ENCODE data around the gene DBN1. TPM values are rescaled to one million over a fixed set of nuclear protein-coding genes. Genes with fewer than 3 reads are reported as not detected.

The DBN1 gene
- total RNA-seq, 4 donors from 2014 or later = 61.4 to 98.8 (median 68.0) TPM

GRCh38 chr5:177483042-177483441, 9.6 kb upstream of the DBN1 start:
- no peaks in the 10 kb centered on the region for H3K27me3 ChIP-seq
- intact Hi-C loops (cut with DNase I) = no loop called here
- H3K27ac ChIP-seq = no peak overlapping the region
- peaks cover 19 to 20% of the 10 kb centered on the region in 2 donors for H3K4me1 ChIP-seq
- H3K36me3 ChIP-seq = peaks cover 8 to 12% of the 10 kb centered on the region in 2 donors
- H3K4me3 ChIP-seq (replicated peaks in 1 of 3) = no peak overlapping the region
- DNase-seq = no peak
- no peaks in the 10 kb centered on the region for H3K9me3 ChIP-seq
- 95 to 97% methylated on average over 9 of the region's 9 CpGs for WGBS, 2 donors
- TF ChIP-seq CTCF (IDR thresholded peaks at IDR 0.05) = no peak
- no peak for TF ChIP-seq POLR2A (IDR thresholded peaks at IDR 0.05)

GRCh38 chr5:177482359-177482795, 8.9 kb upstream of the DBN1 start:
- H3K36me3 ChIP-seq = peaks cover 3 to 5% of the 10 kb centered on the region in 2 donors

GRCh38 chr5:177479774-177480173, 6.3 kb upstream of the DBN1 start:
- Histone ChIP-seq H3K27ac (peak overlapping the region; percentile 59 to 76 (median 68)), H3K27me3 (no peaks in the 10 kb centered on the region), H3K4me1 (peaks cover 20 to 35% of the 10 kb centered on the region in 2 donors), H3K9me3 (no peaks in the 10 kb centered on the region), H3K36me3 (no peaks in the 10 kb centered on the region), H3K4me3 (replicated peaks in 1 of 3) (no peak overlapping the region)
- TF ChIP-seq CTCF (IDR thresholded peaks at IDR 0.05) (no peak), POLR2A (IDR thresholded peaks at IDR 0.05) (no peak)
- WGBS, 2 donors = 52 to 59% methylated on average over 14 of the region's 14 CpGs
- DNase-seq = peak in 1 of 2 donors; percentile 20
- intact Hi-C loops (cut with DNase I) = no loop called here

More at GRCh38 chr5:177482359-177482795, 8.9 kb upstream of the DBN1 start:
- no peak for TF ChIP-seq POLR2A (IDR thresholded peaks at IDR 0.05)
- TF ChIP-seq CTCF (IDR thresholded peaks at IDR 0.05) = no peak
- no peak for DNase-seq
- intact Hi-C loops (cut with DNase I) = no loop called here
- Histone ChIP-seq H3K4me1 (peaks cover 20 to 25% of the 10 kb centered on the region in 2 donors), H3K9me3 (no peaks in the 10 kb centered on the region), H3K27ac (no peak overlapping the region), H3K4me3 (replicated peaks in 1 of 3) (no peak overlapping the region), H3K27me3 (no peaks in the 10 kb centered on the region)
- 92 to 94% methylated on average over 10 of the region's 10 CpGs for WGBS, 2 donors

GRCh38 chr5:177478711-177479646, 5.5 kb upstream of the DBN1 start:
- Histone ChIP-seq H3K36me3 (no peaks in the 10 kb centered on the region), H3K27me3 (no peaks in the 10 kb centered on the region), H3K27ac (peak overlapping the region; percentile 59 to 76 (median 68)), H3K4me1 (peaks cover 20 to 35% of the 10 kb centered on the region in 2 donors), H3K4me3 (replicated peaks in 1 of 3) (no peak overlapping the region), H3K9me3 (no peaks in the 10 kb centered on the region)
- TF ChIP-seq CTCF (IDR thresholded peaks at IDR 0.05) = no peak
- TF ChIP-seq POLR2A (IDR thresholded peaks at IDR 0.05) = no peak
- peak; percentile 82 to 85 for DNase-seq
- 21 to 23% methylated on average over 18 of the region's 18 CpGs for WGBS, 2 donors
- intact Hi-C loops (cut with DNase I) = no loop called here
